ENCODE measurements around the gene FAM47A.

The FAM47A gene

GRCh38 chrX:34132028-34132427, at the start of gene FAM47A:
Gene FAM47A (minus strand): TSS chrX:34132314. CDS start chrX:34132278, 36 bp downstream.
- Mint-ChIP-seq H3K27me3 (no peaks in the 10 kb centered on the region), H3K36me3 (ENCODE audit: low read depth) (no peaks in the 10 kb centered on the region), H3K4me3 (no peak within 1 kb of the TSS), H3K4me1 (ENCODE audit: low read depth) (no peaks in the 10 kb centered on the region), H3K9me3 (no peaks in the 10 kb centered on the region), H3K27ac (no peak within 1 kb of the TSS)

GRCh38 chrX:34147345-34147744, 15.2 kb upstream of the FAM47A start:
- no peak overlapping the region for H3K27ac Mint-ChIP-seq
- H3K27me3 Mint-ChIP-seq, result no peaks in the 10 kb centered on the region
- H3K36me3 Mint-ChIP-seq (ENCODE audit: low read depth), result no peaks in the 10 kb centered on the region
- peaks cover 6% of the 10 kb centered on the region for H3K9me3 Mint-ChIP-seq
- no peak overlapping the region for H3K4me3 Mint-ChIP-seq
- no peaks in the 10 kb centered on the region for H3K4me1 Mint-ChIP-seq (ENCODE audit: low read depth)

GRCh38 chrX:34146906-34147305, 14.8 kb upstream of the FAM47A start:
- Mint-ChIP-seq H3K4me1 (ENCODE audit: low read depth) (no peaks in the 10 kb centered on the region), H3K27me3 (no peaks in the 10 kb centered on the region), H3K4me3 (no peak overlapping the region), H3K27ac (no peak overlapping the region), H3K9me3 (peaks cover 6% of the 10 kb centered on the region), H3K36me3 (ENCODE audit: low read depth) (no peaks in the 10 kb centered on the region)

- Mint-ChIP-seq H3K27me3 (no peaks in the 10 kb centered on the region), H3K4me3 (no peak overlapping the region), H3K4me1 (ENCODE audit: low read depth) (no peaks in the 10 kb centered on the region), H3K9me3 (peaks cover 6% of the 10 kb centered on the region), H3K27ac (no peak overlapping the region), H3K36me3 (ENCODE audit: low read depth) (no peaks in the 10 kb centered on the region)
Observed at GRCh38 chrX:34144246-34144645, 12.1 kb upstream of the FAM47A start.

GRCh38 chrX:34140816-34141215, 8.7 kb upstream of the FAM47A start:
- Mint-ChIP-seq H3K27me3 (no peaks in the 10 kb centered on the region), H3K4me3 (no peak overlapping the region), H3K9me3 (peaks cover 6% of the 10 kb centered on the region), H3K36me3 (ENCODE audit: low read depth) (no peaks in the 10 kb centered on the region), H3K27ac (no peak overlapping the region), H3K4me1 (ENCODE audit: low read depth) (no peaks in the 10 kb centered on the region)

- H3K36me3 Mint-ChIP-seq (ENCODE audit: low read depth), result no peaks in the 10 kb centered on the region
- no peak overlapping the region for H3K27ac Mint-ChIP-seq
- no peaks in the 10 kb centered on the region for H3K27me3 Mint-ChIP-seq
- H3K9me3 Mint-ChIP-seq, result no peaks in the 10 kb centered on the region
- H3K4me1 Mint-ChIP-seq (ENCODE audit: low read depth), result no peaks in the 10 kb centered on the region
- H3K4me3 Mint-ChIP-seq, result no peak overlapping the region
Observed at GRCh38 chrX:34130980-34131744, 952 bp downstream of the FAM47A start.

- Mint-ChIP-seq H3K27ac (no peak overlapping the region), H3K36me3 (ENCODE audit: low read depth) (no peaks in the 10 kb centered on the region), H3K9me3 (no peaks in the 10 kb centered on the region)
Observed at GRCh38 chrX:34130501-34130900, 1.6 kb downstream of the FAM47A start.

GRCh38 chrX:34126011-34126410, 6.1 kb downstream of the FAM47A start:
- Mint-ChIP-seq H3K27me3 (no peaks in the 10 kb centered on the region), H3K27ac (no peak overlapping the region), H3K4me3 (no peak overlapping the region), H3K9me3 (no peaks in the 10 kb centered on the region), H3K36me3 (ENCODE audit: low read depth) (no peaks in the 10 kb centered on the region), H3K4me1 (ENCODE audit: low read depth) (no peaks in the 10 kb centered on the region)

More at GRCh38 chrX:34130501-34130900, 1.6 kb downstream of the FAM47A start:
- Mint-ChIP-seq H3K4me3 (no peak overlapping the region), H3K27me3 (no peaks in the 10 kb centered on the region), H3K4me1 (ENCODE audit: low read depth) (no peaks in the 10 kb centered on the region)

- Mint-ChIP-seq H3K9me3 (no peaks in the 10 kb centered on the region), H3K36me3 (ENCODE audit: low read depth) (no peaks in the 10 kb centered on the region), H3K27me3 (no peaks in the 10 kb centered on the region)
Observed at GRCh38 chrX:34119122-34119521, 13.0 kb downstream of the FAM47A start.

GRCh38 chrX:34112459-34112858, 19.7 kb downstream of the FAM47A start:
- Mint-ChIP-seq H3K27ac (no peak overlapping the region), H3K36me3 (ENCODE audit: low read depth) (no peaks in the 10 kb centered on the region), H3K4me3 (no peak overlapping the region), H3K27me3 (no peaks in the 10 kb centered on the region), H3K4me1 (ENCODE audit: low read depth) (no peaks in the 10 kb centered on the region), H3K9me3 (no peaks in the 10 kb centered on the region)

More at GRCh38 chrX:34119122-34119521, 13.0 kb downstream of the FAM47A start:
- Mint-ChIP-seq H3K4me1 (ENCODE audit: low read depth) (no peaks in the 10 kb centered on the region), H3K4me3 (no peak overlapping the region), H3K27ac (no peak overlapping the region)

All from stimulated activated naive CD8-positive, alpha-beta T cell treated with anti-CD3 and anti-CD28 coated beads, Interleukin-15, Interleukin-2, amounts not matched to agents 100 ng/mL and 50 ng/mL, for 24 hours (primary cell).